ENCODE results near the gene CPS1.

Gene CPS1

GRCh38 chr2:210577263-210578071, 21.1 kb downstream of the CPS1 start:
- no peak overlapping the region for H3K4me3 ChIP-seq (ENCODE audit: low read depth in 1 of 2, low read length in 2 of 2)
- no peak overlapping the region for H3K27ac ChIP-seq (ENCODE audit: low read length)

GRCh38 chr2:210584834-210585233, 28.4 kb downstream of the CPS1 start:
- Histone ChIP-seq H3K36me3 (ENCODE audit: control insufficient read depth in 1 of 2, insufficient read depth in 2 of 2, low read length in 2 of 2) (no peaks in the 10 kb centered on the region), H3K4me3 (ENCODE audit: low read depth in 1 of 2, low read length in 2 of 2) (no peak overlapping the region), H3K27me3 (ENCODE audit: low read depth, low read length) (no peaks in the 10 kb centered on the region), H3K9me3 (ENCODE audit: control insufficient read depth in 1 of 2, low read length in 2 of 2) (no peaks in the 10 kb centered on the region), H3K27ac (ENCODE audit: low read length) (no peak overlapping the region), H3K4me1 (ENCODE audit: control insufficient read depth in 1 of 2, insufficient read depth in 2 of 2, low read length in 2 of 2) (no peaks in the 10 kb centered on the region)

More at GRCh38 chr2:210577263-210578071, 21.1 kb downstream of the CPS1 start:
- no peaks in the 10 kb centered on the region for H3K36me3 ChIP-seq (ENCODE audit: control insufficient read depth in 1 of 2, insufficient read depth in 2 of 2, low read length in 2 of 2)
- no peaks in the 10 kb centered on the region for H3K4me1 ChIP-seq (ENCODE audit: control insufficient read depth in 1 of 2, insufficient read depth in 2 of 2, low read length in 2 of 2)
- H3K9me3 ChIP-seq (ENCODE audit: control insufficient read depth in 1 of 2, low read length in 2 of 2): no peaks in the 10 kb centered on the region
- H3K27me3 ChIP-seq (ENCODE audit: low read depth, low read length): no peaks in the 10 kb centered on the region

- no peaks in the 10 kb centered on the region for H3K4me1 ChIP-seq (ENCODE audit: control insufficient read depth in 1 of 2, insufficient read depth in 2 of 2, low read length in 2 of 2)
- H3K27ac ChIP-seq (ENCODE audit: low read length): no peak overlapping the region
- H3K9me3 ChIP-seq (ENCODE audit: control insufficient read depth in 1 of 2, low read length in 2 of 2): no peaks in the 10 kb centered on the region
- no peaks in the 10 kb centered on the region for H3K27me3 ChIP-seq (ENCODE audit: low read depth, low read length)
- H3K4me3 ChIP-seq (ENCODE audit: low read depth in 1 of 2, low read length in 2 of 2): no peak overlapping the region
- H3K36me3 ChIP-seq (ENCODE audit: control insufficient read depth in 1 of 2, insufficient read depth in 2 of 2, low read length in 2 of 2): no peaks in the 10 kb centered on the region
These were observed 30.0 kb downstream of the CPS1 start for GRCh38 chr2:210586381-210586780.

- Histone ChIP-seq H3K36me3 (ENCODE audit: control insufficient read depth in 1 of 2, insufficient read depth in 2 of 2, low read length in 2 of 2) (no peaks in the 10 kb centered on the region), H3K27ac (ENCODE audit: low read length) (no peak overlapping the region)
These were observed 35.3 kb downstream of the CPS1 start for GRCh38 chr2:210591663-210592062.

GRCh38 chr2:210592726-210593125, 36.3 kb downstream of the CPS1 start:
- Histone ChIP-seq H3K9me3 (ENCODE audit: control insufficient read depth in 1 of 2, low read length in 2 of 2) (no peaks in the 10 kb centered on the region), H3K4me1 (ENCODE audit: control insufficient read depth in 1 of 2, insufficient read depth in 2 of 2, low read length in 2 of 2) (no peaks in the 10 kb centered on the region), H3K27me3 (ENCODE audit: low read depth, low read length) (no peaks in the 10 kb centered on the region), H3K36me3 (ENCODE audit: control insufficient read depth in 1 of 2, insufficient read depth in 2 of 2, low read length in 2 of 2) (no peaks in the 10 kb centered on the region), H3K27ac (ENCODE audit: low read length) (no peak overlapping the region), H3K4me3 (ENCODE audit: low read depth in 1 of 2, low read length in 2 of 2) (no peak overlapping the region)

More at GRCh38 chr2:210591663-210592062, 35.3 kb downstream of the CPS1 start:
- H3K9me3 ChIP-seq (ENCODE audit: control insufficient read depth in 1 of 2, low read length in 2 of 2): no peaks in the 10 kb centered on the region
- no peaks in the 10 kb centered on the region for H3K27me3 ChIP-seq (ENCODE audit: low read depth, low read length)
- H3K4me3 ChIP-seq (ENCODE audit: low read depth in 1 of 2, low read length in 2 of 2): no peak overlapping the region
- no peaks in the 10 kb centered on the region for H3K4me1 ChIP-seq (ENCODE audit: control insufficient read depth in 1 of 2, insufficient read depth in 2 of 2, low read length in 2 of 2)

- no peaks in the 10 kb centered on the region for H3K4me1 ChIP-seq (ENCODE audit: control insufficient read depth in 1 of 2, insufficient read depth in 2 of 2, low read length in 2 of 2)
- H3K9me3 ChIP-seq (ENCODE audit: control insufficient read depth in 1 of 2, low read length in 2 of 2): no peaks in the 10 kb centered on the region
- H3K27me3 ChIP-seq (ENCODE audit: low read depth, low read length): no peaks in the 10 kb centered on the region
- no peaks in the 10 kb centered on the region for H3K36me3 ChIP-seq (ENCODE audit: control insufficient read depth in 1 of 2, insufficient read depth in 2 of 2, low read length in 2 of 2)
- H3K27ac ChIP-seq (ENCODE audit: low read length): no peak overlapping the region
- no peak overlapping the region for H3K4me3 ChIP-seq (ENCODE audit: low read depth in 1 of 2, low read length in 2 of 2)
These were observed 36.8 kb downstream of the CPS1 start for GRCh38 chr2:210593166-210593565.

- no peaks in the 10 kb centered on the region for H3K36me3 ChIP-seq (ENCODE audit: control insufficient read depth in 1 of 2, insufficient read depth in 2 of 2, low read length in 2 of 2)
- no peaks in the 10 kb centered on the region for H3K9me3 ChIP-seq (ENCODE audit: control insufficient read depth in 1 of 2, low read length in 2 of 2)
These were observed 41.8 kb downstream of the CPS1 start for GRCh38 chr2:210598219-210598618.

GRCh38 chr2:210599476-210599875, 43.1 kb downstream of the CPS1 start:
- Histone ChIP-seq H3K27ac (ENCODE audit: low read length) (no peak overlapping the region), H3K36me3 (ENCODE audit: control insufficient read depth in 1 of 2, insufficient read depth in 2 of 2, low read length in 2 of 2) (no peaks in the 10 kb centered on the region), H3K9me3 (ENCODE audit: control insufficient read depth in 1 of 2, low read length in 2 of 2) (no peaks in the 10 kb centered on the region), H3K27me3 (ENCODE audit: low read depth, low read length) (no peaks in the 10 kb centered on the region), H3K4me1 (ENCODE audit: control insufficient read depth in 1 of 2, insufficient read depth in 2 of 2, low read length in 2 of 2) (no peaks in the 10 kb centered on the region), H3K4me3 (ENCODE audit: low read depth in 1 of 2, low read length in 2 of 2) (no peak overlapping the region)

More at GRCh38 chr2:210598219-210598618, 41.8 kb downstream of the CPS1 start:
- Histone ChIP-seq H3K27ac (ENCODE audit: low read length) (no peak overlapping the region), H3K27me3 (ENCODE audit: low read depth, low read length) (no peaks in the 10 kb centered on the region), H3K4me1 (ENCODE audit: control insufficient read depth in 1 of 2, insufficient read depth in 2 of 2, low read length in 2 of 2) (no peaks in the 10 kb centered on the region), H3K4me3 (ENCODE audit: low read depth in 1 of 2, low read length in 2 of 2) (no peak overlapping the region)

GRCh38 chr2:210604666-210605065, 48.3 kb downstream of the CPS1 start:
- no peak overlapping the region for H3K27ac ChIP-seq (ENCODE audit: low read length)
- H3K36me3 ChIP-seq (ENCODE audit: control insufficient read depth in 1 of 2, insufficient read depth in 2 of 2, low read length in 2 of 2): peaks cover 0 to 4% of the 10 kb centered on the region in 2 donors

GRCh38 chr2:210606001-210606400, 49.6 kb downstream of the CPS1 start:
- Histone ChIP-seq H3K27me3 (ENCODE audit: low read depth, low read length) (no peaks in the 10 kb centered on the region), H3K27ac (ENCODE audit: low read length) (no peak overlapping the region), H3K4me3 (ENCODE audit: low read depth in 1 of 2, low read length in 2 of 2) (no peak overlapping the region), H3K36me3 (ENCODE audit: control insufficient read depth in 1 of 2, insufficient read depth in 2 of 2, low read length in 2 of 2) (peaks cover 0 to 4% of the 10 kb centered on the region in 2 donors), H3K9me3 (ENCODE audit: control insufficient read depth in 1 of 2, low read length in 2 of 2) (no peaks in the 10 kb centered on the region), H3K4me1 (ENCODE audit: control insufficient read depth in 1 of 2, insufficient read depth in 2 of 2, low read length in 2 of 2) (no peaks in the 10 kb centered on the region)

More at GRCh38 chr2:210604666-210605065, 48.3 kb downstream of the CPS1 start:
- H3K9me3 ChIP-seq (ENCODE audit: control insufficient read depth in 1 of 2, low read length in 2 of 2): no peaks in the 10 kb centered on the region
- no peaks in the 10 kb centered on the region for H3K4me1 ChIP-seq (ENCODE audit: control insufficient read depth in 1 of 2, insufficient read depth in 2 of 2, low read length in 2 of 2)
- H3K27me3 ChIP-seq (ENCODE audit: low read depth, low read length): no peaks in the 10 kb centered on the region
- H3K4me3 ChIP-seq (ENCODE audit: low read depth in 1 of 2, low read length in 2 of 2): no peak overlapping the region

GRCh38 chr2:210611466-210611865, 55.1 kb downstream of the CPS1 start:
- Histone ChIP-seq H3K9me3 (ENCODE audit: control insufficient read depth in 1 of 2, low read length in 2 of 2) (no peaks in the 10 kb centered on the region), H3K4me3 (ENCODE audit: low read depth in 1 of 2, low read length in 2 of 2) (no peak overlapping the region), H3K4me1 (ENCODE audit: control insufficient read depth in 1 of 2, insufficient read depth in 2 of 2, low read length in 2 of 2) (no peaks in the 10 kb centered on the region), H3K27me3 (ENCODE audit: low read depth, low read length) (no peaks in the 10 kb centered on the region), H3K36me3 (ENCODE audit: control insufficient read depth in 1 of 2, insufficient read depth in 2 of 2, low read length in 2 of 2) (peaks cover 0 to 4% of the 10 kb centered on the region in 2 donors), H3K27ac (ENCODE audit: low read length) (no peak overlapping the region)

GRCh38 chr2:210616074-210616473, 59.7 kb downstream of the CPS1 start:
- H3K27ac ChIP-seq (ENCODE audit: low read length): no peak overlapping the region
- no peaks in the 10 kb centered on the region for H3K4me1 ChIP-seq (ENCODE audit: control insufficient read depth in 1 of 2, insufficient read depth in 2 of 2, low read length in 2 of 2)
- H3K4me3 ChIP-seq (ENCODE audit: low read depth in 1 of 2, low read length in 2 of 2): no peak overlapping the region
- H3K36me3 ChIP-seq (ENCODE audit: control insufficient read depth in 1 of 2, insufficient read depth in 2 of 2, low read length in 2 of 2): no peaks in the 10 kb centered on the region
- H3K9me3 ChIP-seq (ENCODE audit: control insufficient read depth in 1 of 2, low read length in 2 of 2): no peaks in the 10 kb centered on the region
- H3K27me3 ChIP-seq (ENCODE audit: low read depth, low read length): no peaks in the 10 kb centered on the region

All from muscle layer of duodenum (tissue), 2 donors.